ENCODE results near the gene GADD45G. TPM values are rescaled to one million over a fixed set of nuclear protein-coding genes. Genes with fewer than 3 reads are reported as not detected.

GADD45G gene
- total RNA-seq, 1 donor from 2014 or later, result not detected

DNA sequence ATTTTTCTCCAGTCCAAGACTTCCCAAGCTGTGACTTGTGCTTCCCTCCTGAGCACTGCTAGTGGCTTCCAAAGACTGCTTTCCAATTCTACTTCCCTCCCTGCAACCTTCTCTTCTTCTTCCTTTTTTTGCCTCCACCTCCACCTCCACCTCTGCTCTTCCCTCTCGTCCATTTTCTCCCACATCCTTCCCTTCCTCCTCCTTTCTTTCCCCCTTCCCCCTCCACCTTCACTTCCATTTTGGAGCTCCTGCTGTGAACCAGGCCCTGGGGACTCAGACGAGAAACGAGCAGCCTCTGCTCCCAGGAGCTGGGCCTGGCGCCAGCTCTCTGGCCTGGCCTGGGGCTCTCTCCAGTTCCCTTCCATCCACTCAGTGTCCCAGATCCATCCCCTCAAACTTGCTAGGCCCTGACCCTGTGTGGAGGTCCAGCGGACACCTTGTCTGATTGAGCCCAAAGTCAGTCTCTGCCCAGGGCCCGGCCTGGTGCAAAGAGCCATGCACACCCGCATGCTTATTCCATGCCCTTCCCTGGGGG is 5.6 kb downstream of the GADD45G start:
- TF ChIP-seq, protein P1, sequence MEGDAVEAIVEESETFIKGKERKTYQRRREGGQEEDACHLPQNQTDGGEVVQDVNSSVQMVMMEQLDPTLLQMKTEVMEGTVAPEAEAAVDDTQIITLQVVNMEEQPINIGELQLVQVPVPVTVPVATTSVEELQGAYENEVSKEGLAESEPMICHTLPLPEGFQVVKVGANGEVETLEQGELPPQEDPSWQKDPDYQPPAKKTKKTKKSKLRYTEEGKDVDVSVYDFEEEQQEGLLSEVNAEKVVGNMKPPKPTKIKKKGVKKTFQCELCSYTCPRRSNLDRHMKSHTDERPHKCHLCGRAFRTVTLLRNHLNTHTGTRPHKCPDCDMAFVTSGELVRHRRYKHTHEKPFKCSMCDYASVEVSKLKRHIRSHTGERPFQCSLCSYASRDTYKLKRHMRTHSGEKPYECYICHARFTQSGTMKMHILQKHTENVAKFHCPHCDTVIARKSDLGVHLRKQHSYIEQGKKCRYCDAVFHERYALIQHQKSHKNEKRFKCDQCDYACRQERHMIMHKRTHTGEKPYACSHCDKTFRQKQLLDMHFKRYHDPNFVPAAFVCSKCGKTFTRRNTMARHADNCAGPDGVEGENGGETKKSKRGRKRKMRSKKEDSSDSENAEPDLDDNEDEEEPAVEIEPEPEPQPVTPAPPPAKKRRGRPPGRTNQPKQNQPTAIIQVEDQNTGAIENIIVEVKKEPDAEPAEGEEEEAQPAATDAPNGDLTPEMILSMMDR (conservative IDR thresholded peaks at IDR 0.05; ENCODE audit: low read depth, low read length), result no peak
- no peak overlapping the region for H3K4me3 ChIP-seq (ENCODE audit: low read depth, low read length)
- no peak for DNase-seq (ENCODE audit: low read depth)

DNA sequence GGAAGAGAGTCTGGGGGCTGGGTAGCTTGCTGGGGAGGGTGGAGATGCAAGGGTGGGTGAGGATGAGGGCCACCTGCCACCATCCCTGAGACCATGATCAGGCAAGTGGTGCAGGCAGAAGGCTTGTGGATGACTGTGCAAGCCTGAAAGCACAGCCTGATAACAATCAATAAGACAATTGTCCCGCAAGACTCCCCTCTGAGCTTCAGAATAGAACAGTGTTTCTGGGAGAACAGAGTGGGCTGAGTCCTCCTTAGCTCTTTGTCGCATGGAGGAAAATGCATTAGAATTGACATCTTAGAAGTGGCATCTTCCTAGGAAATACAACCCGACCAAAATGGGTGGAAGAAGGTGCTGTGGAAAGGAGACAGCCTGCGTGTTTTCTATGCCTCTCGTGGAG is 6.6 kb downstream of the GADD45G start:
- TF ChIP-seq, protein P1 (conservative IDR thresholded peaks at IDR 0.05; ENCODE audit: low read depth, low read length), result no peak
- H3K4me3 ChIP-seq (ENCODE audit: low read depth, low read length), result no peak overlapping the region
- no peak for DNase-seq (ENCODE audit: low read depth)

DNA sequence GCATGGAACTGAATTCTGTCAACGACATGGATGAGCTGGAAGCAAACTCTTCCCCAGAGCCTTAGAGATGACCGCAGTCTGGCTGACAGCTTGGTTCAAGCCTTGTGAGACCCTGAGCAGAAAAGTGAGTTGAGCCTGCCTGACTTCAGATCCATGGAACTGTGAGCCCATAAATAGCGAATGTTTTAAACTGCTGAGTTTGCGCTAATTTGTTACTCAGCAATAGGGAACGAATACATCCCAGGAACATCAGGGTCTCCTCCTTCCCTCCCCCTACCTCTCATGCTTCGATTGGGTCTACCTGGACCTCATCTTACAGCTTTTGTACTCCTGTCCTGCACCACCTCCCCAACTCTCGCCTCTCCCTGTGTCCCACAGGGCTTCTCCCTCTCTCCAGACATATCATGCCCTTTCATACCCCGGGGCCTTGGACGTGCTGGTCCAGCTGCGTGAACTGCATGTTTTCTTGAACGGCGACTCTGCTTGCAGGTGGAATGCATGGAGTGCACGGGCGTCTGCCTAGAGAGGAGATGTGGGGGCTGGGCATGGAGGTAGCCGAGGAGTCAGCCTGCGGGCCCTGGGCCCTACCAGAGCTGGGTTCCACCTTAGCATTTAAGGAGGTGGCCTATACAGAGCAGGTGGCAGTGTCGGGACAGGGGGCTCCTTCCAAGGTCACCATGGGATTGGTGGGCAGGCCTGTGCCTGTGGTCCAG is 7.9 kb downstream of the GADD45G start:
- TF ChIP-seq, protein P1 (conservative IDR thresholded peaks at IDR 0.05; ENCODE audit: low read depth, low read length), result no peak
- H3K4me3 ChIP-seq (ENCODE audit: low read depth, low read length), result no peak overlapping the region
- no peak for DNase-seq (ENCODE audit: low read depth)

DNA sequence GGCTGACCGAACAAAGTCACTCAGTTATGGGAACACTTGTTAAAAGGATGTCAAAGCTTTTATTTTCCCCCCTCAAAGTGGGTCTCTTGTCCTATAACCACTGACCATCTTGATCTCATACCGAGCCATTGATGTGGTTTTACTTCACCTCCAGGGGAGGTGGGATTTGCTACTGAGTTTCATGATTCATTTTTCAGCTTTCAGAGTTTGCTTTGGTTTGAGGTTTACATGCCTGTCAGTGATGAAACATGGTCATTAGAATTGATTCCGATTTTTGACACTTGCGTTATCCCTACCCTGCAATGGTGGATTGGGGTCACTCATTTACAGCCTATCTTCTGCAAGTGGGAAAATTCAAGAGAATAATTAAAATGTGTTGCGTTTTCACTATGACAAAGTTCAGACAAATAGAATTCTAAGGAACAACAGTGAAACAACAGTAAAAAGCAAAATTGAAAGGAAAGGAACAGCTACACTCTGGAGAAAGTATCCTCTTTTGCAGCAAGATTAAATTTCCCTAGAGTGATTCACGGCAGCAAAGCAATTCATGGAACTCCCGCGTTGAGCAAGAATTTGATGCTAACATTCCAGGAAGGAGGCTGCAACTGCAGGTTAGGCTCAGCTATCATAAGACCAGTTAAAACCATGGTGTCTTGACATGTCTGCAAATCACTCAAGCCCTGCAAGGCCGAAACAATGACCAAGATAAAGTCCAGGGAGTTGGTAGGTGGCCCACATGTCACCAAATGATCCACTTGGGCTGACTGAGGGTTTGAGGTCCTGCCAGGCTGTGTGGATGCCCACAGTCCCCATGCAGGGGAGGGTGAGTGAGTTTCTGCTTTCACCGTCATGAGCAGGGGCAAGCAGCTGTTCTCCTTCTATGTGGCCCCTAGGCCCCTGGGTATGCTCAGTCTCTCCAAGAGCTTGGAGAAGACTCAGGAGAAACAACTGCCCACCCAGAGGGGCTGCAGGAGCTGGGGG is 9.4 kb downstream of the GADD45G start:
- no peak for DNase-seq (ENCODE audit: low read depth)
- TF ChIP-seq, protein P1 (conservative IDR thresholded peaks at IDR 0.05; ENCODE audit: low read depth, low read length), result no peak
- H3K4me3 ChIP-seq (ENCODE audit: low read depth, low read length), result no peak overlapping the region

DNA sequence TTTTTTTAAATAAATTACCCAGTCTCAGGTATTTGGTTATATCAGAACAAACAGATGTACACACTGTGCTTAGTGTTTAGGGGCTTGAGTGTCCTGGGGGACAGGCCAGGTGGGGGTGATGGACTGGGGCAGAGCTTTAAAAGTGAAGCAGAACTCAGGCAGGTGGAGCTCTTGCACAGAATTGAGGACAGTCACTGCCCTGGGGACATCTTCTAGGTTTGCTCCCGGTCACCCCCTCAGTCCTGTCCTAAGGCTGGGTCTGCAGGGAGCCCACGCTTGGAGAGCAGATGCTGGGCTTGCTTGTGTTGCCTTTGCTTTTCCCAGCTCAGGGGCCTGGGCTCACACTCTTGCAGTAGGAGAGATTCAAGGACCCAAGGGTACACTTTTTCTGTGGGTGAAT is 10.8 kb downstream of the GADD45G start:
- DNase-seq (ENCODE audit: low read depth), result no peak
- no peak overlapping the region for H3K4me3 ChIP-seq (ENCODE audit: low read depth, low read length)
- TF ChIP-seq, protein P1 (conservative IDR thresholded peaks at IDR 0.05; ENCODE audit: low read depth, low read length), result no peak

DNA sequence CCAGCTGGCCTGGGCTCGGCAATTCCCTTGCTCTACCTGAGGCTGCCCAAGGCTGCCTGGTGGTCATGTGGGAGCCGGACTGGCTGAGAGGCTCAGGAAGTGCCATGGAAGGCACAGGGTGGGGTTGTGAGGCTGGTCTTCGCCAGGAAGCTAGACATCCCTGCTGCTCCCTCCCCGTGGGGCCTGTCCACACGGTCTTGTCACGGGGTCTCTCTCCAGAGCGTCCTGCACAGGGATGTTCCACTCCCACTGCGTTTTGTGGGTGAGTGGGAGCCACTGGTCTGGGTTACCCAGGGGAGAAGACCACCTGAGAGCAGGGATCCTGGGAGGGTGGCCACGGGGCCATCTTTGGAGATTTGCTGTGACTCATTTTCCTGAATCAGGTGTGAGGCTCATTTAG is 11.6 kb downstream of the GADD45G start:
- DNase-seq (ENCODE audit: low read depth), result no peak
- TF ChIP-seq, protein P1 (conservative IDR thresholded peaks at IDR 0.05; ENCODE audit: low read depth, low read length), result no peak

More for the DNA sequence above, 11.6 kb downstream of the GADD45G start:
- H3K4me3 ChIP-seq (ENCODE audit: low read depth, low read length), result no peak overlapping the region
